Endothelial cell of umbilical vein (primary cell): Measurements from ENCODE around the gene APOL4.
"Not testable (repeated sequence)": the region's sequence is repeated elsewhere in the genome, so short reads cannot be mapped to it uniquely, and the experiment has no call there.

Experiments used
- EZH2 ChIP-seq: IDR thresholded peaks from 2 replicates; pipeline ENCODE4 v1.6.1; 2012; ENCODE audit warnings: borderline replicate concordance, low read depth, mild to moderate bottlenecking, moderate library complexity, low read length, inconsistent platforms; ENCODE audit not compliant: severe bottlenecking
- TF ChIP-seq, protein P1 (sequence below), 2 donors: IDR thresholded peaks; 1 replicate in 1 of 2; 2 replicates in 1 of 2; pipeline ENCODE4 v1.5.1; 2011; ENCODE audit warnings: low read length in 2 of 2, mild to moderate bottlenecking in 2 of 2, moderate library complexity in 2 of 2, control low read depth in 1 of 2, inconsistent platforms in 1 of 2, low read depth in 1 of 2; ENCODE audit not compliant: insufficient read depth in 1 of 2; ENCODE audit errors: extremely low read depth in 1 of 2

- not testable (repeated sequence) for TF ChIP-seq EZH2
- TF ChIP-seq, protein P1, sequence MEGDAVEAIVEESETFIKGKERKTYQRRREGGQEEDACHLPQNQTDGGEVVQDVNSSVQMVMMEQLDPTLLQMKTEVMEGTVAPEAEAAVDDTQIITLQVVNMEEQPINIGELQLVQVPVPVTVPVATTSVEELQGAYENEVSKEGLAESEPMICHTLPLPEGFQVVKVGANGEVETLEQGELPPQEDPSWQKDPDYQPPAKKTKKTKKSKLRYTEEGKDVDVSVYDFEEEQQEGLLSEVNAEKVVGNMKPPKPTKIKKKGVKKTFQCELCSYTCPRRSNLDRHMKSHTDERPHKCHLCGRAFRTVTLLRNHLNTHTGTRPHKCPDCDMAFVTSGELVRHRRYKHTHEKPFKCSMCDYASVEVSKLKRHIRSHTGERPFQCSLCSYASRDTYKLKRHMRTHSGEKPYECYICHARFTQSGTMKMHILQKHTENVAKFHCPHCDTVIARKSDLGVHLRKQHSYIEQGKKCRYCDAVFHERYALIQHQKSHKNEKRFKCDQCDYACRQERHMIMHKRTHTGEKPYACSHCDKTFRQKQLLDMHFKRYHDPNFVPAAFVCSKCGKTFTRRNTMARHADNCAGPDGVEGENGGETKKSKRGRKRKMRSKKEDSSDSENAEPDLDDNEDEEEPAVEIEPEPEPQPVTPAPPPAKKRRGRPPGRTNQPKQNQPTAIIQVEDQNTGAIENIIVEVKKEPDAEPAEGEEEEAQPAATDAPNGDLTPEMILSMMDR (IDR thresholded peaks at IDR 0.05; ENCODE audit: extremely low read depth in 1 of 2, insufficient read depth in 1 of 2, low read depth in 1 of 2, low read length in 2 of 2), result not testable (repeated sequence)
Measured at GRCh38 chr22:36228369-36228768, 26.8 kb upstream of the APOL4 start.
